SIG-M5 treated with dmso at 0.1 percent for 504 hours (cell line): ENCODE data around the gene AGO4.

ENCODE experiments used
- DNase-seq: peaks from one replicate; lab custom pipeline; 2025; ENCODE audit not compliant: unreplicated experiment; lab: John Stamatoyannopoulos, UW

Gene AGO4

DNA sequence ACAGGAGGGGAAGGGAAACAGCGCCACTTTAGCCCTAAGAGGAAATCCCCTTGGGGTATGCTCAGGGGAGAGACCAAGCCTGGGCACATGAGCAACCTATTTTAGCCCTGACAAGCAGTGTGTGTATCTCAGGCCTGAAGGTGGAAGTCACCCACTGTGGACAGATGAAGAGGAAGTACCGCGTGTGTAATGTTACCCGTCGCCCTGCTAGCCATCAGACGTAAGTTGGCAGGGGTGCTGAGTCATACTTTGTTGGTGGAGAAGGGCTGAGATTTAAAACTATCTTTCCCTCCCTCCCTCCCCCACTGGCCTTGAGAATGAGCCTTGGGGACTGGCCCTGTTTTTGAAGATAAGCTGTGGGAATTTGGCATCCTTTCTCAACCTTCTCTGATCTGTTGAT lies 86.4 kb downstream of the AGO4 start:
- DNase-seq, result peak; percentile 39

DNA sequence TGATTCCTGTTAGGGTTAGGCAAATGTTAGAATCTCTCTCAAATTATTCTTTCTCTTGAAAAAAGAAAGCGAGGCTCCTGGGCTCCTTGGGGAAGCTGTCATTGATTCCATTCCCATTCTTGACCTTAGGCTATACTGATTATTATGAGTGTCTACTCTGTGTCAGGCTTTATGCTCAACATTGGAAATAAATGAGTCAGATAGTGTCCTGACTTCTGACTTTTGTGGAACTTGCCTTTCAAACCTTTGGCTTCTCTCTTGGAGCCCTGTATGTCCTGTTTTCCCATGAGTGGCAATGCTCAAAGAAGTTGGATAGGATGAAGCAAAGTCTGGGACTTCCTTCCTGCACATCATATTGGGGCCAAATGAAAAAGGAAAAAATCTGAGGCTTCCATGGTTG lies 86.8 kb downstream of the AGO4 start:
- no peak for DNase-seq

DNA sequence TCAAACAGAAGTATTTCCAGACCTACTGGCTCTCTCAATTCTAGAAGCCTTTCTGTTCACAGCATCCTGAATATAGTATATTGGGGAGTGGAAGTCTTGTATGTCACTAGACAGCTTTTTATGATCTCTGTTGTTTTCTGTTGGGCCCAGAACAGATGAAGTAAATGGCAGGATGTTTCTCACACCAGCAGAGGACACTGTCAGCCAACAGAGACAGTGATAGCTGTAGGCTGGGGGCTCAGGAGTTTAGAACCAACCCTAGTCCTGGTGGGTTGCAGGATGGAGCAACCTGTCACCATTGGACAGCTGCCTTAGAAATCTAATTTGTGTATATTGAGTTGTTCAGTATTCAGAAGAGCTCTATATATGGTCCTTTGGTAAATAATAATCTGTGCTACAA lies 92.1 kb downstream of the AGO4 start:
- DNase-seq, result no peak

DNA sequence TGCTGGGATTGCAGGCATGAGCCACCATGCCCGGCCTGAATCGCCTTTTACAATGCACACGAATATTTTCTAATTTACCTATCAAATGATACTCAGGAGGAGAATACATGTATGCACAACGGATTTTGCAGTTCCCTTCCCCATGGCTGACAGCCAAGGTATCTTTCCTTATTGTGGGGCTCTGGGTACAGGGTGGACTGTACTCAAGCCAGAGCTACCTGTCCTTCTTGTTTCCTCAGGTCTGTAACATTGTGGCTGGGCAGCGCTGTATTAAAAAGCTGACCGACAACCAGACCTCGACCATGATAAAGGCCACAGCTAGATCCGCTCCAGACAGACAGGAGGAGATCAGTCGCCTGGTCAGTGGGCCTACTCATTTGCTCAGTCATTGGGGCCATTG lies 93.4 kb downstream of the AGO4 start:
- no peak for DNase-seq

DNA sequence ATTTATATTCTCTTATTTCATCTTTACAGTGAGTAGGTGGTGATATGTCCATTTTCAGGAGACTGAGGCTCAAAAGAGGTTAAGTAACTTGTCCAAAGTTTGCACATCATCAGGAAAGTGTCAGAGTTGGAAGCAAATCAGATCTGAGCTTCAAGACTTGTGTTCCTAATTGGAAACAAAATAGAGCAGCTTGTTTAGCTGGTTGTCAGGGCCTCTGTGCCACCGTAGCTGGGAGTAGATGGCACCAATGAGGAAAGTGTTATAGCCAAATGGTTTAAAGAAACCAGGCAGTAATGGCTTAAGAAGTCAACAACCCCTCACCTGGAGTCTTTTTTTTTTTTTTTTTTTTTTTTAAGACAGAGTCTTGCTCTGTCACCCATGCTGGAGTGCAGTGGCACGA lies 94.9 kb downstream of the AGO4 start:
- DNase-seq, result no peak
